ENCODE data around the gene CD5L.

DNA sequence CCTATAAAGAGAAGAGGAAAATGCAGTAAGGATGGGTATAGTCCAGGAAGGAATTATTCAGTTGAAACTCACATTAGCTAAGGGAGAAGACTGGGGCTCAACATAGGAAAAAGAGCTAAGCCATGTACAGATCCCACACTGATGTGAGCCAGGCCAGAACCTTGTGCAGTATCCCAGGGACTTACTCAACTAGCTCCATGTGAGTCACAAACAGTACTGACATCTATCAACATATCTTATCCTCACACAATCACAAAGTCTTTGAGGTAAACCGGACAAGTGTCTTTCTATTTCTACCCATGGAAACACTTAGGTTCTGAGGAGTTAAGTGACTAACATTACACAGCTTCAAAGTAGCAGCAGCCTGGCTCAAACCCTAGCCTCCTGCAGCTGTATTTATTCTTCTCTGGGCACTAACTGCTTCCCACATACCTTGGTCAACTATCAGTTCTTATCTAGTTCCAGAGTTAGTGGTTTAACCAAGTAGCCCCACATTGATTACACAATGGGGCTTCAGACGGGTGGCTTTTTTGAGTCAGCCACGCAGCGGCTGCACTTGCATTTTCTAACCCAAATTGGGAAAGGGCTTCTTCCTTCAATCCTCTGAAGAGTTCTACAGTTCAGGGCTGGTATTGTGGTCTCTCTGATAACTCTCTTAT is 9.5 kb downstream of the CD5L start:
- TF ChIP-seq, protein P1, sequence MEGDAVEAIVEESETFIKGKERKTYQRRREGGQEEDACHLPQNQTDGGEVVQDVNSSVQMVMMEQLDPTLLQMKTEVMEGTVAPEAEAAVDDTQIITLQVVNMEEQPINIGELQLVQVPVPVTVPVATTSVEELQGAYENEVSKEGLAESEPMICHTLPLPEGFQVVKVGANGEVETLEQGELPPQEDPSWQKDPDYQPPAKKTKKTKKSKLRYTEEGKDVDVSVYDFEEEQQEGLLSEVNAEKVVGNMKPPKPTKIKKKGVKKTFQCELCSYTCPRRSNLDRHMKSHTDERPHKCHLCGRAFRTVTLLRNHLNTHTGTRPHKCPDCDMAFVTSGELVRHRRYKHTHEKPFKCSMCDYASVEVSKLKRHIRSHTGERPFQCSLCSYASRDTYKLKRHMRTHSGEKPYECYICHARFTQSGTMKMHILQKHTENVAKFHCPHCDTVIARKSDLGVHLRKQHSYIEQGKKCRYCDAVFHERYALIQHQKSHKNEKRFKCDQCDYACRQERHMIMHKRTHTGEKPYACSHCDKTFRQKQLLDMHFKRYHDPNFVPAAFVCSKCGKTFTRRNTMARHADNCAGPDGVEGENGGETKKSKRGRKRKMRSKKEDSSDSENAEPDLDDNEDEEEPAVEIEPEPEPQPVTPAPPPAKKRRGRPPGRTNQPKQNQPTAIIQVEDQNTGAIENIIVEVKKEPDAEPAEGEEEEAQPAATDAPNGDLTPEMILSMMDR (IDR thresholded peaks at IDR 0.05; ENCODE audit: low read depth, low read length, missing input control), result no peak
- TF ChIP-seq HNF4A (conservative IDR thresholded peaks at IDR 0.05) (no peak), GABPA (IDR thresholded peaks at IDR 0.05 in 1 of 2, conservative IDR thresholded peaks at IDR 0.05 in 1 of 2) (no peak), RAD21 (IDR thresholded peaks at IDR 0.05) (no peak), JUND (IDR thresholded peaks at IDR 0.05) (no peak), FOXA1 (IDR thresholded peaks at IDR 0.05) (no peak)
- TF ChIP-seq, protein P2, sequence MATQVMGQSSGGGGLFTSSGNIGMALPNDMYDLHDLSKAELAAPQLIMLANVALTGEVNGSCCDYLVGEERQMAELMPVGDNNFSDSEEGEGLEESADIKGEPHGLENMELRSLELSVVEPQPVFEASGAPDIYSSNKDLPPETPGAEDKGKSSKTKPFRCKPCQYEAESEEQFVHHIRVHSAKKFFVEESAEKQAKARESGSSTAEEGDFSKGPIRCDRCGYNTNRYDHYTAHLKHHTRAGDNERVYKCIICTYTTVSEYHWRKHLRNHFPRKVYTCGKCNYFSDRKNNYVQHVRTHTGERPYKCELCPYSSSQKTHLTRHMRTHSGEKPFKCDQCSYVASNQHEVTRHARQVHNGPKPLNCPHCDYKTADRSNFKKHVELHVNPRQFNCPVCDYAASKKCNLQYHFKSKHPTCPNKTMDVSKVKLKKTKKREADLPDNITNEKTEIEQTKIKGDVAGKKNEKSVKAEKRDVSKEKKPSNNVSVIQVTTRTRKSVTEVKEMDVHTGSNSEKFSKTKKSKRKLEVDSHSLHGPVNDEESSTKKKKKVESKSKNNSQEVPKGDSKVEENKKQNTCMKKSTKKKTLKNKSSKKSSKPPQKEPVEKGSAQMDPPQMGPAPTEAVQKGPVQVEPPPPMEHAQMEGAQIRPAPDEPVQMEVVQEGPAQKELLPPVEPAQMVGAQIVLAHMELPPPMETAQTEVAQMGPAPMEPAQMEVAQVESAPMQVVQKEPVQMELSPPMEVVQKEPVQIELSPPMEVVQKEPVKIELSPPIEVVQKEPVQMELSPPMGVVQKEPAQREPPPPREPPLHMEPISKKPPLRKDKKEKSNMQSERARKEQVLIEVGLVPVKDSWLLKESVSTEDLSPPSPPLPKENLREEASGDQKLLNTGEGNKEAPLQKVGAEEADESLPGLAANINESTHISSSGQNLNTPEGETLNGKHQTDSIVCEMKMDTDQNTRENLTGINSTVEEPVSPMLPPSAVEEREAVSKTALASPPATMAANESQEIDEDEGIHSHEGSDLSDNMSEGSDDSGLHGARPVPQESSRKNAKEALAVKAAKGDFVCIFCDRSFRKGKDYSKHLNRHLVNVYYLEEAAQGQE (IDR thresholded peaks at IDR 0.05), result no peak
- TF ChIP-seq, protein P3, sequence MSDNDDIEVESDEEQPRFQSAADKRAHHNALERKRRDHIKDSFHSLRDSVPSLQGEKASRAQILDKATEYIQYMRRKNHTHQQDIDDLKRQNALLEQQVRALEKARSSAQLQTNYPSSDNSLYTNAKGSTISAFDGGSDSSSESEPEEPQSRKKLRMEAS (IDR thresholded peaks at IDR 0.05), result no peak
- TF ChIP-seq, protein P4, sequence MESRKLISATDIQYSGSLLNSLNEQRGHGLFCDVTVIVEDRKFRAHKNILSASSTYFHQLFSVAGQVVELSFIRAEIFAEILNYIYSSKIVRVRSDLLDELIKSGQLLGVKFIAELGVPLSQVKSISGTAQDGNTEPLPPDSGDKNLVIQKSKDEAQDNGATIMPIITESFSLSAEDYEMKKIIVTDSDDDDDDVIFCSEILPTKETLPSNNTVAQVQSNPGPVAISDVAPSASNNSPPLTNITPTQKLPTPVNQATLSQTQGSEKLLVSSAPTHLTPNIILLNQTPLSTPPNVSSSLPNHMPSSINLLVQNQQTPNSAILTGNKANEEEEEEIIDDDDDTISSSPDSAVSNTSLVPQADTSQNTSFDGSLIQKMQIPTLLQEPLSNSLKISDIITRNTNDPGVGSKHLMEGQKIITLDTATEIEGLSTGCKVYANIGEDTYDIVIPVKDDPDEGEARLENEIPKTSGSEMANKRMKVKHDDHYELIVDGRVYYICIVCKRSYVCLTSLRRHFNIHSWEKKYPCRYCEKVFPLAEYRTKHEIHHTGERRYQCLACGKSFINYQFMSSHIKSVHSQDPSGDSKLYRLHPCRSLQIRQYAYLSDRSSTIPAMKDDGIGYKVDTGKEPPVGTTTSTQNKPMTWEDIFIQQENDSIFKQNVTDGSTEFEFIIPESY (IDR thresholded peaks at IDR 0.05), result no peak
- TF ChIP-seq, protein P5, sequence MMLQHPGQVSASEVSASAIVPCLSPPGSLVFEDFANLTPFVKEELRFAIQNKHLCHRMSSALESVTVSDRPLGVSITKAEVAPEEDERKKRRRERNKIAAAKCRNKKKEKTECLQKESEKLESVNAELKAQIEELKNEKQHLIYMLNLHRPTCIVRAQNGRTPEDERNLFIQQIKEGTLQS (IDR thresholded peaks at IDR 0.05), result no peak
